ENCODE results near the gene MAP4K3.

Gene MAP4K3

DNA sequence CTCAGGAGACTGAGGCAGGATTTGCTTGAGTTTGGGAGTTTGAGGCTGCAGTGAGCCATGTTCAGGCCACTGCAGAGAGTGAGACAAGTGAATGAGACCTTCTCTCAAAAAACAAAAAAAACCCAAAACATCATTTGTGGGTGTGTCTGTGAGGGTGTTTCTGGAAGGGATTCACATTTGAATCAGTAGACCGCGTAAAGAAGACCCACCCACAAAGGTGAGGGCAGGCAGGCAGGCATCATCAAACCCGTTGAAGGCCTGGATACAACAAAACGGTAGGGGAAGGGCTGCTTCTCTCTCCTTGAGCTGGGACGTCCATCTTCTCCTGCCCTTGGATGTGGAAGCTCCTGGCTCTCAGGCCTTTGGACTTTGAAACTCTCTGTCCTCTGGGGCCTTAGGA, 218.7 kb downstream of the MAP4K3 start:
- DNase-seq (ENCODE audit: extremely low read depth, low read depth): no peak
- TF ChIP-seq, protein P1, sequence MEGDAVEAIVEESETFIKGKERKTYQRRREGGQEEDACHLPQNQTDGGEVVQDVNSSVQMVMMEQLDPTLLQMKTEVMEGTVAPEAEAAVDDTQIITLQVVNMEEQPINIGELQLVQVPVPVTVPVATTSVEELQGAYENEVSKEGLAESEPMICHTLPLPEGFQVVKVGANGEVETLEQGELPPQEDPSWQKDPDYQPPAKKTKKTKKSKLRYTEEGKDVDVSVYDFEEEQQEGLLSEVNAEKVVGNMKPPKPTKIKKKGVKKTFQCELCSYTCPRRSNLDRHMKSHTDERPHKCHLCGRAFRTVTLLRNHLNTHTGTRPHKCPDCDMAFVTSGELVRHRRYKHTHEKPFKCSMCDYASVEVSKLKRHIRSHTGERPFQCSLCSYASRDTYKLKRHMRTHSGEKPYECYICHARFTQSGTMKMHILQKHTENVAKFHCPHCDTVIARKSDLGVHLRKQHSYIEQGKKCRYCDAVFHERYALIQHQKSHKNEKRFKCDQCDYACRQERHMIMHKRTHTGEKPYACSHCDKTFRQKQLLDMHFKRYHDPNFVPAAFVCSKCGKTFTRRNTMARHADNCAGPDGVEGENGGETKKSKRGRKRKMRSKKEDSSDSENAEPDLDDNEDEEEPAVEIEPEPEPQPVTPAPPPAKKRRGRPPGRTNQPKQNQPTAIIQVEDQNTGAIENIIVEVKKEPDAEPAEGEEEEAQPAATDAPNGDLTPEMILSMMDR (IDR thresholded peaks at IDR 0.05; ENCODE audit: low read depth, low read length): no peak

DNA sequence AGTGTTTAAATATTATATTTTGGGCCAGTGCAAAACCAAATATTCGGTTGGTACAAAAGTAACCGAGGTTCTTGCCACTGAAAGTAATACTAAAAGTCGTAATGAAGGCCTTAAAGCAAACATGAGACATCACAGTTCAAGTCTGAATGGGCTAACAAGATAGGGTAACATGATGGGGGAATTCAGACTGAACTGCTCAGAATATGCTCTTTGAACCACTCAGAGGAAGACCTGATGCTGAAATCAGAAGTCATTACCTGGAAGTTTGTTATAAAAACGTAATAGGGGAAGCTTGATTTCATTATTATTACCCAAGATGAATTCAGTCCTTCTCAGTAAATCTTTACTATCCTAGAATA, 219.9 kb downstream of the MAP4K3 start:
- no peak for DNase-seq (ENCODE audit: extremely low read depth, low read depth)
- TF ChIP-seq, protein P1 (IDR thresholded peaks at IDR 0.05; ENCODE audit: low read depth, low read length): no peak

DNA sequence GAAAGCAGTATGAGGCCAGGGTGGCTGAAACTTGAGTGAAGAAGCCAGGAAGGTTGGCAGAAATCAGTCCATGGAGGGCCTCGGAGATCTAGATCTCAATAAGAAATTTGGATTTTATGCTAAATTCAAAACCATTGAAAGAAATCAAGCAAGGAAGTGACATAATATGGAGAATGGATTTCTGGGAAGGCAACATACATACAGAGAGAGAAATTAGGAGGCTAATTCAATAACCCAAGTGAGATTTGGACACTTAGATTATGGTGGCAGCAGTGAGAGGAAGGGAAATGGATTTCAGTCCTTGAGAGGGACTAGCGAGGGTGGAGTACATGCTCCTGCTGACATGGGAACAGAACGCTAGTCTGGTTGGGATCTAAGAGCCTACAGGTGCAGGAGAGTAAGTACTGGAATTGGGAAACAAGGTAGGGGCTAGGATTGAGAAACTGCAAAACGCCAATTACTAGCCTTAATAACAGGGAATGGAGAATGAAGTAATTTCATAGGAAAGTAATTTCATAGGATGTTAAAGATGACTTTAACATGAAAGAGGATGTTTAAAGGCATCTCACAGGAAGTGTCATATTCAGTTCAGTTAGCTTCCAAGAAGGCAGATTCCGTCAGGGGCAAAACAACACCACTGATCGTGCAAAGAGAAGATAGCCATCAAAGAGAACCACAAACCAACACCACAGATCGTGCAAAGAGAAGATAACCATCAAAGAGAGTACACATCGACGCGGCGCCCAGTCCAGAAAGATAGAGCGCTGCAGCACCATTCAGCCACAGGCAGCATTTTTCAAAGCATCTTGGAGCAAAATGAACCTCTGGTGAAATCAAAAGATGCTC, 220.5 kb downstream of the MAP4K3 start:
- TF ChIP-seq, protein P1 (IDR thresholded peaks at IDR 0.05; ENCODE audit: low read depth, low read length): no peak
- DNase-seq (ENCODE audit: extremely low read depth, low read depth): no peak

DNA sequence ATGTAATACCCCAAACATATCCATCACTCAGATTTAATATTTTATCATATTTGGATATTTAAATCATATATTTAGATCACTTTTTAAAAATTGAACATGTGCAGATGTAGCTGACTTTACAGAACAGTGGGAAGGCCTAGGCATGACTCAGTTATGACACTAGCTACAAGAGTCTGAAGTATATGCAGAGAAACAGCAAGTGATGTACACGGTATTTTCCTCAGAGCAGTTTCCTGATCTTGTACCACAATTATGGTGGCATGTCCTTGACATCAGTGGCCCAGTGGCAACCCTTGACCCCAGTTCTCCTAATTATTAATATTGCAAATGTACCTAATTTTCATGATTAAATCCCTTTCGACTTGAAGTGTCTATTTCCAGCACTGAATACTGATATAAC, 221.5 kb downstream of the MAP4K3 start:
- TF ChIP-seq, protein P1 (IDR thresholded peaks at IDR 0.05; ENCODE audit: low read depth, low read length): no peak
- no peak for DNase-seq (ENCODE audit: extremely low read depth, low read depth)

DNA sequence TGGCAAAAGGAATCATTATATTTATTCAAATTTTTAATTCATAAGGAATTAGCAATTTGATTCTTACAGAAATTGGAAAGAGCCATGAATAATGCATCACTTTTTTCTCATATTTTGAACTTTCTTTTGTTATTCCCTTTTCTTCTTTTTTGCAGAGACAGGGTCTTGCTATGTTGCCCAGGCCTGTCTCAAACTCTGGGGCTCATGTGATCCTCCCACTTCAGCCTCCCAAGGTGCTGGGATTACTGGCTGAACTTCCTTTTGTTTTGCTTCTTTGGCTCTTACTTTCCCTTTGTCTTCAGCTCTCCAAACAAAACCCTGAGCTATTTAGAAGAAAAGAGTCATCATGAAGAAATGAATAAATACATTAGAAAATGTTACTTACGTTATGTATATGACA, 224.1 kb downstream of the MAP4K3 start:
- DNase-seq (ENCODE audit: extremely low read depth, low read depth): no peak
- TF ChIP-seq, protein P1 (IDR thresholded peaks at IDR 0.05; ENCODE audit: low read depth, low read length): no peak

DNA sequence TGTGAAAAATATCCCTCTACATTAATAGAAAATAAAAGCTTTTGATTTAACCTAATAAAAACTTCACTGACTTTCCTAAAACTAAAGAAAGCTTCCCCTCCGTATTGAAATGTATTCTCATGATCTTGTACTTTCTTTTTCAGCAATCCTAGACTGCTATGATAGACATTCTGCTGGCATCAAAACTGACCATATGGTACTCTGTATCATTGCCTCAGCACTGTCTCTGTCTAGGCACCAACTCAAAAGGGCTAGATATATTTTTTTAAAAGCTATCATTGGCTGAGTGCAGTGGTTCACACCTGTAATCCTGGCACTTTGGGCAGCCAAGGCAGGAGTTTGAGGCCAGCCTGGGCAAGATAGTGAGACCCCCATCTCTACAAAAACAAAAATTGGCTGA, 226.2 kb downstream of the MAP4K3 start:
- DNase-seq (ENCODE audit: extremely low read depth, low read depth): no peak

DNA sequence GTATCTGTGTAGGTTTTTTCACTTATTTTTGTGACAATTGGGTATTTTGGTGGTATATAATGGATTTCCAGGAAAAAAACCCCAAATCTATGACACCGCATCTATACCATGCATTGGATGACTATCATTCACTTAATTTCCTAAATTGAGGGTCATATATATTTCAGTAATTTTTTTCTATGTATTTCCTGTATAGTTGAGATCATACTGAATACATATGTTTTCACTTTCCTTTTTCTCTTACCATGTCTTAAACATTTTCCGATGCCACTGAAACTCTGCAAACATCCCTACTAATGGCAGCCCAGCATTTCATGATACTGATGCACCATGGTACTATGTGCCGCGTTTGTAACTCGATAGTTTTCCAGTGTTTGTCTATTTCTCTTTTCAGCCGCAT, 233.7 kb downstream of the MAP4K3 start:
- TF ChIP-seq, protein P1 (IDR thresholded peaks at IDR 0.05; ENCODE audit: low read depth, low read length): no peak
- no peak for DNase-seq (ENCODE audit: extremely low read depth, low read depth)

More for the DNA sequence above, 226.2 kb downstream of the MAP4K3 start:
- TF ChIP-seq, protein P1 (IDR thresholded peaks at IDR 0.05; ENCODE audit: low read depth, low read length): no peak

Measured in AG09319 (cell line).